ENCODE measurements around the gene NCS1.

DNA sequence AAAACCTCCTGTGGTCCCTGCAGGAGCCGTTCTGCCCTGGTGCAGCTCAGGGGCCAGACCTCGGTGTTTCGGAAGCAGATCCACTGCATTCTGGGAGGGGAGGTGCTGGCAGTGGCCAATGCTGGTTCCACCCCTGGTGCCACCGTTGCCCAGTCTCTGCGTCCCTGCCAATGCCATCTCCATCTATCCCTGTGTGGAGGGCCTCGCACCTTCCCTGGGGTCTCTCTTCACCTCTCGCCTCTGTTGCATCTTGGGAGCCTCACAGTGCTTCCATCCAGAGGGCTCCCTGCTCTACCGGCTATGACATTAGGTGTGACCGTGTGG is 15.3 kb downstream of the NCS1 start:
- no peak for TF ChIP-seq POLR2AphosphoS5 (IDR thresholded peaks at IDR 0.05; ENCODE audit: borderline replicate concordance, low read depth, low read length)
- no peak for TF ChIP-seq EZH2 (IDR thresholded peaks at IDR 0.05)
